A549 (cell line): ENCODE data around the gene EID2. TPM values are rescaled to one million over a fixed set of nuclear protein-coding genes. Genes with fewer than 3 reads are reported as not detected.
A peak's percentile ranks its signal among the peaks of the same experiment; 100 is the strongest.

Source experiments
- ATAC-seq, 2 experiments: fragments of 200-7000 bp in 1 of 2; fragments of >200 bp in 1 of 2; cut with Nextera tagmentation in 1 of 2; cut with Tn5 transposase in 1 of 2; 3 replicates each; pipeline versions ENCODE4 v1.8.0 to v1.9.1; 2018 to 2020; ENCODE audit warnings: mild to moderate bottlenecking in 1 of 2, moderate library complexity in 1 of 2
- CTCF ChIA-PET: fragments of 300-600 bp; sonication (Branson Sonifier 250); formaldehyde crosslinking; extraction: SDS; loops from one replicate; lab custom pipeline; 2021; ENCODE audit warnings: antibody characterized with exemption, inconsistent platforms; lab: Yijun Ruan, JAX
- POLR2A ChIA-PET: fragments of 350-600 bp; formaldehyde crosslinking; extraction: SDS; loops from one replicate; lab custom pipeline; 2021; ENCODE audit warnings: antibody characterized with exemption, inconsistent platforms; lab: Yijun Ruan, JAX
- DNase-seq, 2 experiments: peaks; one replicate each; pipeline versions ENCODE4 v3.0.0 to v3.0.0-alpha.2; 2011 to 2016; ENCODE audit warnings: low read depth in 1 of 2, low spot score in 1 of 2
- FAIRE-seq: peaks from 2 replicates; lab custom pipeline; 2011; peaks lifted over from hg19 to GRCh38; lab: Jason Lieb, UNC
- H3K27ac ChIP-seq, 2 experiments: fragments of >200 bp; sonication (Bioruptor Twin); formaldehyde crosslinking; 3 replicates each; pipeline ENCODE4 v1.5.1; 2016 to 2017
- H3K4me1 ChIP-seq: fragments of >200 bp; sonication (Bioruptor Twin); formaldehyde crosslinking; 3 replicates; pipeline ENCODE4 v1.6.1; 2016
- H3K4me2 ChIP-seq: fragments of >200 bp; sonication (Bioruptor Twin); formaldehyde crosslinking; 3 replicates; pipeline ENCODE4 v1.6.1; 2016
- H3K4me3 ChIP-seq: fragments of >200 bp; sonication (Bioruptor Twin); formaldehyde crosslinking; 3 replicates; pipeline ENCODE4 v1.5.1; 2016
- H3K9me3 ChIP-seq: fragments of >200 bp; sonication (Bioruptor Twin); formaldehyde crosslinking; 3 replicates; pipeline ENCODE4 v1.6.1; 2016
- BHLHE40 ChIP-seq: IDR thresholded peaks from 2 replicates; pipeline ENCODE4 v1.6.1; 2012; ENCODE audit warnings: low read depth, low read length, inconsistent platforms
- EHF ChIP-seq: fragments of 250-450 bp; sonication (Bioruptor Pico); IDR thresholded peaks from 2 replicates; pipeline ENCODE4 v1.5.0; 2020; ENCODE audit warnings: mild to moderate bottlenecking
- EHMT2 ChIP-seq: fragments of 200-600 bp; sonication (generic); IDR thresholded peaks from 2 replicates; pipeline ENCODE4 v1.6.1; 2016; ENCODE audit warnings: antibody characterized with exemption, low read depth, mild to moderate bottlenecking, moderate library complexity
- FOSB ChIP-seq: fragments of 250-450 bp; sonication (Bioruptor Pico); IDR thresholded peaks from 2 replicates; pipeline ENCODE4 v1.5.0; 2020; ENCODE audit warnings: mild to moderate bottlenecking, moderate library complexity
- GATA3 ChIP-seq: IDR thresholded peaks from 2 replicates; pipeline ENCODE4 v1.6.1; 2012; ENCODE audit warnings: borderline replicate concordance
- HEYL ChIP-seq: fragments of 250-450 bp; sonication (Bioruptor Pico); IDR thresholded peaks from 2 replicates; pipeline ENCODE4 v1.8.0; 2021; ENCODE audit warnings: mild to moderate bottlenecking, moderate library complexity
- JUN ChIP-seq, 2 experiments: fragments of >200 bp; sonication (Bioruptor Twin); formaldehyde crosslinking; IDR thresholded peaks; 2 replicates in 1 of 2; 3 replicates in 1 of 2; pipeline ENCODE4 v1.6.1; 2016 to 2017
- KDM1A ChIP-seq: fragments of 200-600 bp; sonication (generic); IDR thresholded peaks from 2 replicates; pipeline ENCODE4 v1.6.1; 2016; ENCODE audit warnings: low read depth, mild to moderate bottlenecking
- KDM5A ChIP-seq: fragments of 200-600 bp; sonication (generic); IDR thresholded peaks from 2 replicates; pipeline ENCODE4 v1.6.1; 2016; ENCODE audit warnings: antibody characterized with exemption, mild to moderate bottlenecking
- MYC ChIP-seq: IDR thresholded peaks from 2 replicates; pipeline ENCODE4 v1.6.1; 2012; ENCODE audit warnings: mild to moderate bottlenecking, inconsistent platforms, low read length, improper control_type of control experiment, borderline replicate concordance
- NPAS2 ChIP-seq: fragments of 250-450 bp; sonication (Bioruptor Pico); IDR thresholded peaks from 2 replicates; pipeline ENCODE4 v1.8.0; 2022; ENCODE audit warnings: mild to moderate bottlenecking, moderate library complexity, borderline replicate concordance
- NR3C1 ChIP-seq: fragments of >200 bp; sonication (Bioruptor Twin); formaldehyde crosslinking; IDR thresholded peaks from 3 replicates; pipeline ENCODE4 v1.6.1; 2017
- POLR2AphosphoS2 ChIP-seq: conservative IDR thresholded peaks from 2 replicates; pipeline ENCODE4 v1.6.1; 2012; ENCODE audit warnings: low read length, improper control_type of control experiment, inconsistent platforms
- RAD21 ChIP-seq, 2 experiments: fragments of >200 bp in 1 of 2; sonication (Bioruptor Twin) in 1 of 2; formaldehyde crosslinking in 1 of 2; IDR thresholded peaks in 1 of 2; conservative IDR thresholded peaks in 1 of 2; 2 replicates in 1 of 2; 3 replicates in 1 of 2; pipeline ENCODE4 v1.6.1; 2012 to 2018; ENCODE audit warnings: inconsistent platforms in 1 of 2
- RARB ChIP-seq: fragments of 250-450 bp; sonication (Bioruptor Pico); IDR thresholded peaks from 2 replicates; pipeline ENCODE4 v1.8.0; 2021; ENCODE audit warnings: mild to moderate bottlenecking, moderate library complexity
- RFX5 ChIP-seq: fragments of 450-650 bp; IDR thresholded peaks from 2 replicates; pipeline ENCODE4 v1.7.1; 2014; ENCODE audit warnings: antibody characterized with exemption, mild to moderate bottlenecking, moderate library complexity
- SREBF2 ChIP-seq: fragments of 450-650 bp; IDR thresholded peaks from 2 replicates; pipeline ENCODE4 v1.6.1; 2014; ENCODE audit warnings: mild to moderate bottlenecking, moderate library complexity
- TP53 ChIP-seq: fragments of 250-450 bp; sonication (Bioruptor Pico); IDR thresholded peaks from 2 replicates; pipeline ENCODE4 v1.5.0; 2021; ENCODE audit warnings: mild to moderate bottlenecking, moderate library complexity
- WGBS: methylation state at CpG from one replicate; pipeline ENCODE4 v1.1.6; 2017; ENCODE audit errors: missing lambda C conversion rate; 5-methylcytosine and 5-hydroxymethylcytosine counted together
- polyA plus RNA-seq, 4 experiments: library from polyadenylated mRNA; depleted of rRNA in 3 of 4; stranded (reverse); fragments of >200 nt; fragmentation: RNase III in 1 of 4; extraction: RNeasy Plus Mini Kit Qiagen cat#74134 plus additional on column Dnase treatment in 1 of 4; gene quantifications; 2 replicates in 3 of 4; 3 replicates in 1 of 4; pipeline ENCODE4 v1.2.3, GENCODE V29; 2011 to 2017
- TF ChIP-seq, protein P1 (sequence below): fragments of >200 bp; sonication (Bioruptor Twin); formaldehyde crosslinking; IDR thresholded peaks from 2 replicates; pipeline ENCODE4 v1.6.1; 2016
- TF ChIP-seq, protein P2 (sequence below): fragments of 150-350 bp; IDR thresholded peaks from 2 replicates; pipeline ENCODE4 v1.6.1; 2014; ENCODE audit warnings: low read depth, mild to moderate bottlenecking, low read length
- TF ChIP-seq, protein P3 (sequence below): fragments of >200 bp; sonication (Bioruptor Twin); formaldehyde crosslinking; IDR thresholded peaks from 3 replicates; pipeline ENCODE4 v1.6.1; 2016

The EID2 gene
- polyA plus RNA-seq, 2 of the 4 experiments (the other 2 are of a cell fraction), result 26.1 to 53.0 TPM

DNA sequence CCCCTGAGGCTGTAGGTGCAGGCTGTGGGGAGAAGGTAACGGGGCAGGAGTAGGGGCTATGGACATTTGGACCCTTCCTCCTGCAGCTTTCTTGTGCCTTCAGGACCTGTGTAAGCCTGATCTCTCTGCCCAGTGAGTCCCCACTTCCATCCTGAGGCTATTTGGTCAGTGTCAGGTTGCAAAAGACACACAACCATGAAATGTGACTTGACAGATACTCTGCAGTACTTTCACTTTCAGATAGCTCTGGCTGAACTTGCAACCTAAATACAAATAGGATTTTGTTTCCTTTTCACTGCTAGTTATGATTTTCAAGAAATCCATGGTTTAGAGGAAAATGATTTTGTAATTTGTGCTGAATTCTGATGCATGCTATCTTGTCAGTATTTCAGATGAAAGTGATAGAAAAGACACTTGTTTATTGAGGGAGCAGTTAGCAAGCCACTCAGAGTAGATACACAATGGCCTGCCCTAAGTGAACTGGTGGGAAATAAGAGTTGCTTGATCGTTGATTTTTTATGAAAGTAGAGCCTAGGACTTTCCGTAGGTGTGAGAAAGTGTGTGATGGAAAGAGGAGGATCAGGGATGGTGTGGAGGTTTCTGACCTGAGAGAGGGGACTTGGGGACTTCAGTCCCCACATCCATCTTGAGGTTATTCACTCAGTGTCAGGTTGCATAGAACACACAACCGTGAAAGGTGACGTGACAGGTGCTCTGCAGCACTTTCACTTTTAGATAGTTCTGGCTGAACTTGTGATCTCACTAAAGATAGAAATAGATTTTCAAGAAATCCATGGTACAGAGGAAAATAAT, 18.1 kb upstream of the EID2 start:
- H3K4me2 ChIP-seq, result peak overlapping the region; percentile 20; the same call in 2 of the 3 replicates
- TF ChIP-seq RFX5 (no peak), KDM5A (no peak), BHLHE40 (no peak), TP53 (CRISPR knock-in tag) (no peak), KDM1A (no peak), POLR2AphosphoS2 (no peak), MYC (no peak)
- TF ChIP-seq, protein P1, sequence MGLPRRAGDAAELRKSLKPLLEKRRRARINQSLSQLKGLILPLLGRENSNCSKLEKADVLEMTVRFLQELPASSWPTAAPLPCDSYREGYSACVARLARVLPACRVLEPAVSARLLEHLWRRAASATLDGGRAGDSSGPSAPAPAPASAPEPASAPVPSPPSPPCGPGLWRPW, result no peak
- TF ChIP-seq, protein P2, sequence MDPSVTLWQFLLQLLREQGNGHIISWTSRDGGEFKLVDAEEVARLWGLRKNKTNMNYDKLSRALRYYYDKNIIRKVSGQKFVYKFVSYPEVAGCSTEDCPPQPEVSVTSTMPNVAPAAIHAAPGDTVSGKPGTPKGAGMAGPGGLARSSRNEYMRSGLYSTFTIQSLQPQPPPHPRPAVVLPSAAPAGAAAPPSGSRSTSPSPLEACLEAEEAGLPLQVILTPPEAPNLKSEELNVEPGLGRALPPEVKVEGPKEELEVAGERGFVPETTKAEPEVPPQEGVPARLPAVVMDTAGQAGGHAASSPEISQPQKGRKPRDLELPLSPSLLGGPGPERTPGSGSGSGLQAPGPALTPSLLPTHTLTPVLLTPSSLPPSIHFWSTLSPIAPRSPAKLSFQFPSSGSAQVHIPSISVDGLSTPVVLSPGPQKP, result no peak
- no peak for DNase-seq
- no peak overlapping the region for H3K27ac ChIP-seq
- ChIA-PET POLR2A (no interaction called here), CTCF (interaction anchor here (25.5 kb wide), 1 partner anchor 117 kb away, joined by 585 read pairs; no protein-coding TSS in a partner anchor)
- no peak overlapping the region for H3K4me3 ChIP-seq
- peak; percentile 94 for FAIRE-seq
- WGBS, result 56% methylated on average over 5 of the region's 5 CpGs
- H3K9me3 ChIP-seq, result no peaks in the 10 kb centered on the region
- ATAC-seq, result peak in 1 of 2 experiments; percentile 52; a peak in 3 of 6 replicates
- H3K4me1 ChIP-seq, result no peaks in the 10 kb centered on the region

DNA sequence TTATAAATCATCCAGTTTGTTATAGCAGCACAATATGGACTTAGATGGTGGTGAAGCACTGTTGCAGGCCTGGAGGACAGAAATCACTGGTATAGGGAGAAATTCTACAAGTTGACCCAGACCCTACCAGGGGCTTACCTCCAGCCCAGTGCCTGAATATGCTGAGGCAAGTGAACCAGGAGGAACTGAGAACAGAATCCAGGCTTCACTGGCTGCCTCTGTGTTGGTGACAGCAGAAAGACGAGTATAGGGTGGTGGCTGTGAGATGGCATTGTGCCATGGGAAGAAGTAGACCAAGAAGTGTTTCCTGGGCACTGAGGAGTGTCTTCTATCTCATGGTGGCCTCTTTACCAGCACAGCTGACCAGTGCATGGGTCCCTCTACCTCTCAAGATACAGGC, 15.9 kb upstream of the EID2 start:
- DNase-seq, result no peak
- no peaks in the 10 kb centered on the region for H3K4me1 ChIP-seq
- H3K27ac ChIP-seq, result no peak overlapping the region
- POLR2A ChIA-PET, result no interaction called here
- no peaks in the 10 kb centered on the region for H3K9me3 ChIP-seq
- WGBS, result 16% methylated on average over 1 of the region's 1 CpG
- no peak overlapping the region for H3K4me2 ChIP-seq
- no peak overlapping the region for H3K4me3 ChIP-seq
- TF ChIP-seq RARB, result no peak
- TF ChIP-seq, protein P2, result no peak
- TF ChIP-seq, protein P3, sequence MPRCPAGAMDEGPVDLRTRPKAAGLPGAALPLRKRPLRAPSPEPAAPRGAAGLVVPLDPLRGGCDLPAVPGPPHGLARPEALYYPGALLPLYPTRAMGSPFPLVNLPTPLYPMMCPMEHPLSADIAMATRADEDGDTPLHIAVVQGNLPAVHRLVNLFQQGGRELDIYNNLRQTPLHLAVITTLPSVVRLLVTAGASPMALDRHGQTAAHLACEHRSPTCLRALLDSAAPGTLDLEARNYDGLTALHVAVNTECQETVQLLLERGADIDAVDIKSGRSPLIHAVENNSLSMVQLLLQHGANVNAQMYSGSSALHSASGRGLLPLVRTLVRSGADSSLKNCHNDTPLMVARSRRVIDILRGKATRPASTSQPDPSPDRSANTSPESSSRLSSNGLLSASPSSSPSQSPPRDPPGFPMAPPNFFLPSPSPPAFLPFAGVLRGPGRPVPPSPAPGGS, result no peak
- TF ChIP-seq, protein P1, result no peak
- TF ChIP-seq EHMT2, result no peak
- TF ChIP-seq RAD21 (conservative IDR thresholded peaks at IDR 0.05 in 1 of 2, IDR thresholded peaks at IDR 0.05 in 1 of 2), result no peak
- no peak for TF ChIP-seq EHF (CRISPR knock-in tag)
- TF ChIP-seq BHLHE40, result no peak
- TF ChIP-seq FOSB (CRISPR knock-in tag), result no peak
- TF ChIP-seq JUN (IDR thresholded peaks at IDR 0.05), result no peak
- no peak for TF ChIP-seq NR3C1
- no peak for TF ChIP-seq SREBF2
- TF ChIP-seq NPAS2 (CRISPR knock-in tag), result no peak
- TF ChIP-seq GATA3, result no peak
- TF ChIP-seq POLR2AphosphoS2, result no peak
- no peak for TF ChIP-seq HEYL (CRISPR knock-in tag)
- no peak for FAIRE-seq
- CTCF ChIA-PET, result interaction anchor here (1.0 to 25.5 kb wide), 3 partner anchors 10 to 119 kb away, joined by 4 to 585 read pairs (median 17); partner anchors contain the start of gene EID2B
- ATAC-seq, result no peak
